Common myeloid progenitor, CD34-positive (primary cell): ENCODE results near the gene GATM.

Experiments
- CTCF ChIA-PET: fragments of 350-600 bp; sonication (Branson Sonifier 250); formaldehyde crosslinking; loops from one replicate; lab custom pipeline; 2021; ENCODE audit warnings: antibody characterized with exemption; lab: Charles Lee
- POLR2A ChIA-PET: fragments of 350-600 bp; sonication (Branson Sonifier 250); formaldehyde crosslinking; loops from one replicate; lab custom pipeline; 2021; ENCODE audit warnings: antibody characterized with exemption; lab: Charles Lee
- DNase-seq, 3 donors: peaks; one replicate each; pipeline versions ENCODE4 v3.0.0 to v3.0.0-alpha.2; 2013
- H3K27ac ChIP-seq, 2 experiments: 1 replicate in 1 of 2; 2 replicates in 1 of 2; pipeline ENCODE4 v1.7.0; 2013; ENCODE audit warnings: inconsistent platforms in 2 of 2, low read length in 2 of 2, mild to moderate bottlenecking in 2 of 2, low read depth in 1 of 2, moderate library complexity in 1 of 2; ENCODE audit not compliant: severe bottlenecking in 2 of 2, insufficient read depth in 1 of 2, poor library complexity in 1 of 2
- H3K27me3 ChIP-seq, 5 experiments: replicated peaks in 2 of 5; 1 replicate in 3 of 5; 2 replicates in 2 of 5; pipeline versions ENCODE4 v1.6.1 to v1.7.0; 2013; ENCODE audit warnings: low read length in 4 of 5, mild to moderate bottlenecking in 2 of 5, moderate library complexity in 2 of 5, inconsistent platforms in 1 of 5; ENCODE audit not compliant: insufficient read depth in 5 of 5, control insufficient read depth in 4 of 5
- H3K36me3 ChIP-seq, 4 experiments: 1 replicate in 2 of 4; 2 replicates in 2 of 4; pipeline versions ENCODE4 v1.6.1 to v1.7.0; 2013; ENCODE audit warnings: low read length in 3 of 4, control low read depth in 1 of 4, mild to moderate bottlenecking in 1 of 4; ENCODE audit not compliant: control insufficient read depth in 4 of 4, insufficient read depth in 4 of 4
- H3K4me1 ChIP-seq, 4 experiments: 1 replicate in 3 of 4; 2 replicates in 1 of 4; pipeline versions ENCODE4 v1.6.1 to v1.7.1; 2013; ENCODE audit warnings: low read length in 3 of 4, mild to moderate bottlenecking in 3 of 4, control low read depth in 1 of 4, inconsistent platforms in 1 of 4, moderate library complexity in 1 of 4; ENCODE audit not compliant: control insufficient read depth in 4 of 4, insufficient read depth in 4 of 4; ENCODE audit errors: control extremely low read depth in 1 of 4
- H3K4me3 ChIP-seq, 7 experiments: 1 replicate in 4 of 7; 2 replicates in 3 of 7; pipeline versions ENCODE4 v1.5.1 to v1.7.0; 2013; ENCODE audit warnings: mild to moderate bottlenecking in 7 of 7, low read length in 6 of 7, moderate library complexity in 6 of 7, inconsistent platforms in 2 of 7, low read depth in 2 of 7, control low read depth in 1 of 7; ENCODE audit not compliant: insufficient read depth in 4 of 7, control insufficient read depth in 1 of 7; ENCODE audit errors: extremely low read depth in 1 of 7
- H3K9me3 ChIP-seq, 5 experiments: 1 replicate in 4 of 5; 2 replicates in 1 of 5; pipeline versions ENCODE4 v1.6.1 to v1.7.1; 2013; ENCODE audit warnings: low read length in 4 of 5, mild to moderate bottlenecking in 2 of 5, inconsistent platforms in 1 of 5, low read depth in 1 of 5, moderate library complexity in 1 of 5; ENCODE audit not compliant: control insufficient read depth in 4 of 5, insufficient read depth in 2 of 5; ENCODE audit errors: control extremely low read depth in 1 of 5
- WGBS: methylation state at CpG from one replicate; pipeline ENCODE4 v1.1.5; 2013; ENCODE audit not compliant: insufficient coverage; 5-methylcytosine and 5-hydroxymethylcytosine counted together

Gene GATM

GRCh38 chr15:45389351-45389750, 11.0 kb upstream of the GATM start:
- Histone ChIP-seq H3K27me3 (peaks cover 0 to 3% (median 0%) of the 10 kb centered on the region in 5 experiments), H3K4me1 (peaks cover 0 to 9% (median 3%) of the 10 kb centered on the region in 4 experiments), H3K27ac (no peak overlapping the region), H3K4me3 (no peak overlapping the region), H3K36me3 (no peaks in the 10 kb centered on the region), H3K9me3 (no peaks in the 10 kb centered on the region)
- ChIA-PET POLR2A (no interaction called here), CTCF (interaction anchor here (1.0 to 2.8 kb wide), 4 partner anchors 8 to 184 kb away, joined by 3 to 13 read pairs (median 3); no protein-coding TSS in a partner anchor)
- DNase-seq, result no peak

- Histone ChIP-seq H3K27ac (no peak overlapping the region), H3K27me3 (peaks cover 0 to 3% (median 0%) of the 10 kb centered on the region in 5 experiments), H3K9me3 (no peaks in the 10 kb centered on the region), H3K4me3 (no peak overlapping the region), H3K36me3 (no peaks in the 10 kb centered on the region), H3K4me1 (peaks cover 0 to 9% (median 2%) of the 10 kb centered on the region in 4 experiments)
- POLR2A ChIA-PET, result no interaction called here
- no CpG with 5 or more reads among the region's 1 CpG for WGBS
- no peak for DNase-seq
- CTCF ChIA-PET, result interaction anchor here (2.3 kb wide), 1 partner anchor 11 kb away, joined by 7 read pairs; no protein-coding TSS in a partner anchor
Measured at GRCh38 chr15:45387380-45388007, 9.2 kb upstream of the GATM start.

- no CpG with 5 or more reads among the region's 1 CpG for WGBS
- POLR2A ChIA-PET, result no interaction called here
- H3K27ac ChIP-seq, result no peak overlapping the region
- H3K4me3 ChIP-seq, result no peak overlapping the region
- H3K36me3 ChIP-seq, result no peaks in the 10 kb centered on the region
- CTCF ChIA-PET, result interaction anchor here (2.3 kb wide), 1 partner anchor 12 kb away, joined by 7 read pairs; no protein-coding TSS in a partner anchor
- peaks cover 0 to 3% (median 0%) of the 10 kb centered on the region in 4 experiments for H3K4me1 ChIP-seq
- peaks cover 0 to 3% (median 0%) of the 10 kb centered on the region in 5 experiments for H3K27me3 ChIP-seq
- no peak for DNase-seq
- no peaks in the 10 kb centered on the region for H3K9me3 ChIP-seq
Measured at GRCh38 chr15:45386974-45387373, 8.6 kb upstream of the GATM start.

GRCh38 chr15:45386420-45386819, 8.1 kb upstream of the GATM start:
- Histone ChIP-seq H3K27ac (no peak overlapping the region), H3K4me3 (no peak overlapping the region), H3K9me3 (no peaks in the 10 kb centered on the region), H3K36me3 (no peaks in the 10 kb centered on the region), H3K27me3 (peaks cover 0 to 3% (median 0%) of the 10 kb centered on the region in 5 experiments), H3K4me1 (no peaks in the 10 kb centered on the region)
- ChIA-PET POLR2A (no interaction called here), CTCF (interaction anchor here (2.3 kb wide), 1 partner anchor 12 kb away, joined by 7 read pairs; no protein-coding TSS in a partner anchor)
- WGBS, result 96% methylated on average over 5 of the region's 5 CpGs
- no peak for DNase-seq

- CTCF ChIA-PET, result interaction anchor here (2.3 kb wide), 1 partner anchor 13 kb away, joined by 7 read pairs; no protein-coding TSS in a partner anchor
- POLR2A ChIA-PET, result no interaction called here
- Histone ChIP-seq H3K27ac (no peak overlapping the region), H3K4me1 (no peaks in the 10 kb centered on the region), H3K36me3 (no peaks in the 10 kb centered on the region), H3K4me3 (no peak overlapping the region), H3K9me3 (no peaks in the 10 kb centered on the region), H3K27me3 (peaks cover 0 to 3% (median 0%) of the 10 kb centered on the region in 5 experiments)
- WGBS, result 86% methylated on average over 1 of the region's 1 CpG
- DNase-seq, result no peak
Measured at GRCh38 chr15:45385590-45385989, 7.2 kb upstream of the GATM start.

GRCh38 chr15:45384700-45385099, 6.4 kb upstream of the GATM start:
- WGBS, result 100% methylated on average over 1 of the region's 2 CpGs
- no peaks in the 10 kb centered on the region for H3K9me3 ChIP-seq
- ChIA-PET CTCF (interaction anchor here (2.3 kb wide), 1 partner anchor 14 kb away, joined by 7 read pairs; no protein-coding TSS in a partner anchor), POLR2A (no interaction called here)
- no peak overlapping the region for H3K27ac ChIP-seq
- no peak for DNase-seq
- H3K27me3 ChIP-seq, result peaks cover 0 to 3% (median 0%) of the 10 kb centered on the region in 5 experiments
- H3K36me3 ChIP-seq, result no peaks in the 10 kb centered on the region
- no peak overlapping the region for H3K4me3 ChIP-seq
- H3K4me1 ChIP-seq, result no peaks in the 10 kb centered on the region

GRCh38 chr15:45378913-45379262, 544 bp upstream of the GATM start:
- peak overlapping the region in 6 of 7 experiments; percentile 35 to 77 (median 68) for H3K4me3 ChIP-seq
- DNase-seq, result no peak
- H3K27me3 ChIP-seq, result peaks cover 0 to 8% (median 4%) of the 10 kb centered on the region in 5 experiments

More at GRCh38 chr15:45378913-45379262, 544 bp upstream of the GATM start:
- no peaks in the 10 kb centered on the region for H3K9me3 ChIP-seq
- WGBS, result 47% methylated on average over 10 of the region's 11 CpGs
- ChIA-PET POLR2A (interaction anchor here (0.7 kb wide), 1 partner anchor 196 kb away, joined by 3 read pairs; no protein-coding TSS in a partner anchor), CTCF (no interaction called here)
- H3K4me1 ChIP-seq, result peaks cover 7 to 29% (median 16%) of the 10 kb centered on the region in 4 experiments
- no peak overlapping the region for H3K27ac ChIP-seq
- no peaks in the 10 kb centered on the region for H3K36me3 ChIP-seq
